T1000 (cell line): ENCODE results near the gene LMBRD2.
"Not testable (repeated sequence)": the region's sequence is repeated elsewhere in the genome, so short reads cannot be mapped to it uniquely, and the experiment has no call there.

Experiments used
- DNase-seq: peaks from one replicate; lab custom pipeline; 2025; ENCODE audit warnings: mixed read lengths; lab: John Stamatoyannopoulos, UW

The LMBRD2 gene

DNA sequence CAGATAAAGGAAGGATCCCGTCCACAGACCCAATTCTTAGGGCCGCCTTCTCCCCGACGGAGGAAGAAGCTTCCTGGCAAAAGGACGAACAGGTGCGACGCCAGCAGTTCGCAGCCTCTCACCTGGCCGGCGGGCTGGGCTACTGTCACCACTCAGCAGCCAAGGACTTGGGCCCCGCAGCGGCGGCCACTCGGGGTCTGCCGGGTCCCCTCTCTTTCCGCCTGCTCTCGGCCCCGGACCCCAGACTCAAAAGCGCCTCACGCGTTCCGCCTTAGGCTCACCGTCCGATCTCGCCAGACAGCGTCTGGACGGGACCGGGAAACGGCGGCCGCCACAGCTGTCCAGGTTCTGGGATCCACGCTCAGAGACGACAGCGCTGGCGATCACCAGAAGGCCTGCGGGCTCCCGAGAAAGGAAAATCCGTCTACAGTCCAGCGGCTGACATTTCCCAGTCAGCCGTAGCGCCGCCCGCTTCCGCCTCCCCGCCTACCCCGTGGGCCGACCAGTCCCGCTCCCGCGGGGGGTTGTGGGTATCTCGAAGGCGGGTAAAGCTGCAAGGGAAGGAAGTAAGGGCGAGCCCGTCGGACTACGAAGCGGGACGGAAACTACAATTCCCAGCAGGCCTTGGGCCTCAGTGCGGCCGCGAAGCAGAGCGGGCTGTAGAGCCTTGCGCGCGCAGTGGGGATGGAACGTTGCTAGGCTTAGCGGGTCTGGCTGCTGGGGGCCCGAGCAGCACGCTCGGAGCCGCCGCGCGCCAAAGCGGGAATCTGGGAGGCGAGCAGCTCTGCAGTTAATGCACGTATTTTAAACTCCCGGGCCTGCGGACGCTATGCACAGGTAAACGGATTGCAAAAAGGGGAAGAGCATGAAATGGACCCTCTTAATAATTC is at the start of gene LMBRD2, which contains the start of gene SKP2:
Gene LMBRD2 (minus strand): TSS at position 454 of the 890 bp plus-strand sequence. CDS start 8,538 bp downstream, outside the sequence.
Gene SKP2 (plus strand): TSS at position 678 of the 890 bp plus-strand sequence. CDS start 152 bp downstream, at position 830.
- DNase-seq: peak; percentile 96

- no peak for DNase-seq
Observed at GRCh38 chr5:36200513-36200912, 48.8 kb upstream of the LMBRD2 start.

- DNase-seq: no peak
Observed at GRCh38 chr5:36199620-36200019, 47.9 kb upstream of the LMBRD2 start.

DNA sequence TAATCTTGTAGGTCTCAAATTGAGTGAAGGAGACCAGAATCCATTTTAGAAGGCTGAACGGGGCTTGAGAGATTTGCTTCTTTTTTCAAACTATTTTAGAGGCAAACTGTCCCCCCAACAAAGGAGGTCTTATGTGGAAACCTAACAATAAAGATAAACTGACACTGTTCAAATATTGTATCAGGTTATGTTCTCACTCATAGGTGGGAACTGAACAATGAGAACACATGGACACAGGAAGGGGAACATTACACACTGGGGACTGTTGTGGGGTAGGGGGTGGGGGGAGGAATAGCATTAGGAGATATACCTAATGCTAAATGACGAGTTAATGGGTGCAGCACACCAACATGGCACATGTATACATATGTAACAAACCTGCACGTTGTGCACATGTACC is 47.1 kb upstream of the LMBRD2 start:
- not testable (repeated sequence) for DNase-seq

GRCh38 chr5:36198281-36198680 is 46.6 kb upstream of the LMBRD2 start:
- no peak for DNase-seq

GRCh38 chr5:36193746-36194145 is 42.1 kb upstream of the LMBRD2 start:
- DNase-seq: no peak

- not testable (repeated sequence) for DNase-seq
Observed at GRCh38 chr5:36184408-36184807, 32.7 kb upstream of the LMBRD2 start.

GRCh38 chr5:36181774-36182173 is 30.1 kb upstream of the LMBRD2 start:
- DNase-seq: no peak

DNA sequence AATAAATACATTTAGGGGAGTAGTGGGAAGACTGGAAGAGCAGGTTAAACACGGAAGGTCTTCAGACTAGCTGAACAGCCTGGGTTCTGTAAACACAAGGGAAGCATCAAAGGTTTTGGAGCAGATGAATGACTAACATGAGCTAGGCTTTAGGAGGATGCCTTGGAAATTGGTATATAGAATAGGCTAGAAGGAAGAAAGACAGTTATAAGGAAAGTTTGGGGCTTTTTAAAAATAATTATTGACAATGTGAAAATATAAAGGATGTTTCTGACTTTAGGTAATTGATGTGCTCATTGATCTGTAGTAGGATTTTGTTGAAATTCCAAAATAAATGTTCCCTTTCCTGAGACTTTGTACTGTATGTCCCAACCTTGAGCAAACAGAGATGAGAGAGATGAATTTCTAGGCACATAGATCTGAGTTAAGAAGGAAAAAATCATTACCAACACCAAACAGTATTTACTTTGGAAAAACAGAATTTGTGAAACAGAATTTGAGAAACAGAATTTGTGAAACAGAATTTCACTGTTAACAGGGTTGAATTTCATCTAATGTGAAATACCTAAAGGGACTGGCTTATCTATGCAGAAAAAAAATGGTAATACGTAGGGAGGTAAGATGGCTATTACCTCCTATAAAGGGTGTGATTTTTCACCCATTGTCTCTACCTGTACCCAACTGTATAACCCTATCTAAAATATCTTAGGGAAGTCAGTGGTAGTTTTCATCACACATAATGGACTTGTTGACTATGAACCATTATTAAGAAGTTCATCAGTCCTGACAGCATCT is 29.1 kb upstream of the LMBRD2 start:
- DNase-seq: no peak

DNA sequence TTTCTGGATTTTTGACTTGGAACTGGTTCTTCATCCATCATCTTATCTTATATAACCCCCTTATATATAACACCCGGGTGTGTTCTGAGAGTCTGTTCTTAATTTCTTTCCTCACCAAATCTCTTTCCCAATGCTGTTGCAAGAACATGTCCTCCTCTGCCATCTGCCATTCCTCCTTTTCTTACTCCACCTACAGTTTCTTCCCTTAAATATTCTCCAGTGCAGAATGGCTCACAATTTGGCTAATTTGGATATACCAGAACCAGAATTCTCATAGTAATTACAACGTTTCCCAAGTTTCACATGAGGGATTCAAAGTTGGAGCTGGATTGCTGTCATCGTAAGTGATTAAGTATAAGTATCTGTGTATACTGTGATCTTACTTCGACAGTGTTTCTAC is 28.3 kb upstream of the LMBRD2 start:
- DNase-seq: no peak

- DNase-seq: no peak
Observed at GRCh38 chr5:36178524-36178890, 26.8 kb upstream of the LMBRD2 start.

DNA sequence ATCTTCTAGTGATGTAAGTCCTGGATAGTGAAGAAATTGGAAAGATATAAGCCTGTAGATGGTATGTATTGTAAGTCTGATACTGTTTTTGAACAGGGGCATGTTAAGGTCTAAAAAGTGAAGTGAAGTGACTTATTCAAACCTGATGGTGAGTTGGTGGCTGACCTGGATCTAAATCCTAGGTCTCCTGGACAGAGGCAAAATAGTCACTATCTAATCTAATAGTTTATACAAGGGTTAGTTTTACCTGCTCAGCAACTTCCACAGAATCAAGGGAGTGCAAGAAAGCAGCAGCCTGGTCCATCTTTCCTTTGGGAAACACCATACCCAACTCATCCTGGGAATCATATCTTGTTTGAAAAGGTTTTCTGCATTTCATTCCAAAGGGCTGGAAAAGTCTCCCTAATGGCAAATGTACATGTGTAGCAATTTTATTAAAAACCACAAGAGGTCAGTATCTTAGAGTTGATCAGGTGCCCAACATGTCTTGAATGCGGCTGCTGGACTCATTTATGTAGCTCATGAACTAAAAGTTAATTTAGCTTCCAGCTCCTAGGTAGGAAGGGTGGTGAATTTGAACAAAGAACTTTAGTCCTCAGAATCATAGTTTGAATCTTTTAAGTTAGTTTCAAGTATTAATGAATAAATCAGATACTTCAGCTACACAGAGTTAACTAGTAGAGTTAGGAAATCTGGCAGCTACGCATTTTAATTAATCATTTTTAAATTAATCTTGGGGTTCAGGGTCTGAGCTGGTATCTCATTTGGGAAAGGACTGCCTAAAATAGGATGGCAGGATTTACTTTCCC is 26.2 kb upstream of the LMBRD2 start:
- DNase-seq: no peak

- DNase-seq: no peak
Observed at GRCh38 chr5:36177154-36177553, 25.5 kb upstream of the LMBRD2 start.

GRCh38 chr5:36175043-36175442 is 23.4 kb upstream of the LMBRD2 start:
- no peak for DNase-seq

GRCh38 chr5:36174119-36174518 is 22.4 kb upstream of the LMBRD2 start:
- no peak for DNase-seq

DNA sequence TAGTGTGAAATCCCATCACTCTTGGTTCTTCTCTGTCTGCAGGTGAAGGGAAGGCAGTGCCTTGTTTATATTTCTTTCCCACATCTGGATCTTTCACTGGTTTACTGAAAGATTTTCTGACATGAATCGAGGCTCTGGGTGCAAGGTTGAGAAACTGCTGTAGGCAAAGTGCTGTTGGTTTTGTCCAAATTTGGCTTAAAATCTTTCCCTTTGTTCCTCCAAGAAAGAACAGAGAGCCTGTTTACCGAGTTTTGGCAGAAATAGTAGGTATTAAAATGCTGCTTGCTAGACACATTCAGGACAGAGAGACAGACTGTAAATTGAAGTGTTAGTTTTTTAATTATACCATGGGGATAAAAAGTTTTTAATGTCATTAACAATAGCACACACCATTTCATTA is 21.7 kb upstream of the LMBRD2 start:
- no peak for DNase-seq

- DNase-seq: no peak
Observed at GRCh38 chr5:36172599-36172998, 20.9 kb upstream of the LMBRD2 start.

DNA sequence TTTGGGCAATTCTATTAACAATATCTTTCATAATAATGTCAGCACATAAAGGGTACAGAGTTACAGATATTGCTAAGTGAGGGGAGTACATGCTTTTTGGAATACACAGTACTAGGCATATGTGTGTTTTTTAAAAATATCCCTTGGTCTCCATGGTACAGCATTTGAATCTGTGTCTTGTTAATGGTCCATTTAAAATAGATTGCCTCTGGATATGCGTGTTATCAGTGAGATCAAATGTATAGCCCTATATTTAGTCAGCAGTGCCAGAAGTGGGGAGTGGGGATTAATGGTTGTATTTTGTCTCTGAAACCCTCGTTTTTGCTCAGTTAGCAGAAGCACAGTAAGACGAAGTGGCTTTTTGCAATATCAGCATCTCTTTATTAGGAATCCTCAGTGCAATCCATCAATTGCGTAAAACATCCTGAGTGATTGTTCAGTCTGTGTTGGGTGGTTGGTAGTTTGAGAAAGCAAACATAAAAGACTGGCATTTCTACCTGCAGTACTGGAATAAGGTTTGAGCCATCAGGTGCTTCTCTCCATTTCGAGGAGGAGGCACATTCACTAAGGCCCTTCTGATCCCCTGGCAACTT is 19.2 kb upstream of the LMBRD2 start:
- no peak for DNase-seq

- no peak for DNase-seq
Observed at GRCh38 chr5:36168737-36169136, 17.1 kb upstream of the LMBRD2 start.

GRCh38 chr5:36164461-36164860 is 12.8 kb upstream of the LMBRD2 start:
- DNase-seq: no peak

DNA sequence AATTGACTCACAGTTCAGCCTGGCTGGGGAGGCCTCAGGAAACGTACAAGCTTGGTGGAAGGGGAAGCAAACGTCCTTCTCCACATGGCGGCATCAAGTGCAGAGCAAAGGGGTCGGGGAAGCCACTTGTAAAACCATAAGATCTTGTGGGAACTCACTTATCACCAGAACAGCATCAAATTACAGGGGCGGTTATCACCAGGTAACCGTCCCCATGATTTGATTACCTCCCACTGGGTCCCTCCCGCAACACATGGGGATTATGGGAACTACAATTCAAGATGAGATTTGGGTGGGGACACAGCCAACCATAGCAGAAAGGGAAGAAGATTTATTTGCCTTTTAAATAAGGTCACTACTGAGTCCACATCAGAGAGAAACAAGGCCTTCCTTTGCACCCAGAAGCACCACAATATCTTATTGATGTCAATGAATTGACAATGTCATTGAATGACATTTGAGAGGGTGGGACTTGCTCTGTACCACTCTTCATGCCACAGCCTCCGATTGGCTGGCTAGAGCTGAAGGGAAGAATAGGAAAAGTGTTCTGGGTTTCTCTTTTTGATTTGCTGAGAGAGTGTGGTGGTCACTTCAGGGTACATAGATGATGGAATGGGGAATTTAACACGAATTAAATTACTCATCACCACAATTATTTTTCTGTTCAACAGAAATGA is 11.3 kb upstream of the LMBRD2 start:
- DNase-seq: no peak
